Activated B cell treated with CpG ODN at 0.5 μM for 24 hours (primary cell): ENCODE data around the gene OBSL1. TPM values are rescaled to one million over a fixed set of nuclear protein-coding genes. Genes with fewer than 3 reads are reported as not detected.

Experiments used
- ATAC-seq: fragments of 200-7000 bp; cut with Tn5 transposase; one replicate; pipeline ENCODE4 v1.10.0; 2021; ENCODE audit warnings: low read depth, mild to moderate bottlenecking, moderate library complexity
- CTCF ChIA-PET: fragments of 350-600 bp; sonication (Branson Sonifier 250); formaldehyde crosslinking; loops from one replicate; lab custom pipeline; 2021; ENCODE audit warnings: antibody characterized with exemption; lab: Charles Lee
- POLR2A ChIA-PET: fragments of 350-600 bp; sonication (Branson Sonifier 250); formaldehyde crosslinking; loops from one replicate; lab custom pipeline; 2021; ENCODE audit warnings: antibody characterized with exemption; lab: Charles Lee
- DNase-seq: peaks from one replicate; pipeline ENCODE4 v3.0.0; 2022
- H3K27ac Mint-ChIP-seq: one replicate; pipeline ENCODE4 v1.8.0; 2020; ENCODE audit warnings: mixed read lengths
- H3K27me3 Mint-ChIP-seq: one replicate; pipeline ENCODE4 v1.8.0; 2021; ENCODE audit warnings: mixed read lengths
- H3K36me3 Mint-ChIP-seq: one replicate; pipeline ENCODE4 v1.8.0; 2021; ENCODE audit warnings: low read depth, mixed read lengths
- H3K4me1 Mint-ChIP-seq: one replicate; pipeline ENCODE4 v1.8.0; 2021; ENCODE audit warnings: mixed read lengths
- H3K4me3 Mint-ChIP-seq: one replicate; pipeline ENCODE4 v1.8.0; 2020; ENCODE audit warnings: mild to moderate bottlenecking, mixed read lengths
- H3K9me3 Mint-ChIP-seq: one replicate; pipeline ENCODE4 v1.8.0; 2020; ENCODE audit warnings: mixed read lengths
- intact Hi-C: fragments of 100-400 bp; cut with micrococcal nuclease; formaldehyde crosslinking; loops from one replicate; pipeline ENCODE4 v1.15.1; 2024
- total RNA-seq: library from RNA; stranded (reverse); gene quantifications from 2 replicates; pipeline ENCODE4 v1.2.3, GENCODE V29; 2022
- TF ChIP-seq, protein P1 (sequence below): fragments of 200-600 bp; IDR thresholded peaks from one replicate; pipeline ENCODE4 v1.8.0; 2022; ENCODE audit warnings: antibody characterized with exemption, mild to moderate bottlenecking

The OBSL1 gene
- total RNA-seq, 1 donor from 2014 or later = not detected

DNA sequence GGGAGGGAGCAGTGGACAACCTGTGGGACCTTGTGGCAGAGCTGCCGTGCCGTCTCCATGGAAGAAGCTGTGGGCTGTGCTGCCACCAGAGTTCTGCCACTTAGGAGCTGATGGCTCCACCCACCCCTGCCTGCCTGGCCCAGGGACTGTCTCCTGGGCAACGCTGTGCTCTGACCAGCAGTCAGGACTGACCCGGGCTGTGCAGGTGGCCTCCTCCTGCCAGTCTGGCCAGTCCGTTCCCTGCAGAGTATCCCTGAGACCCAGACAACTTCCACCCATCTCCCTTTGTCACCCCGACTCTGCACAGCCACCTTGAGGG lies 44.3 kb downstream of the OBSL1 start:
- no peak overlapping the region for H3K27ac Mint-ChIP-seq

DNA sequence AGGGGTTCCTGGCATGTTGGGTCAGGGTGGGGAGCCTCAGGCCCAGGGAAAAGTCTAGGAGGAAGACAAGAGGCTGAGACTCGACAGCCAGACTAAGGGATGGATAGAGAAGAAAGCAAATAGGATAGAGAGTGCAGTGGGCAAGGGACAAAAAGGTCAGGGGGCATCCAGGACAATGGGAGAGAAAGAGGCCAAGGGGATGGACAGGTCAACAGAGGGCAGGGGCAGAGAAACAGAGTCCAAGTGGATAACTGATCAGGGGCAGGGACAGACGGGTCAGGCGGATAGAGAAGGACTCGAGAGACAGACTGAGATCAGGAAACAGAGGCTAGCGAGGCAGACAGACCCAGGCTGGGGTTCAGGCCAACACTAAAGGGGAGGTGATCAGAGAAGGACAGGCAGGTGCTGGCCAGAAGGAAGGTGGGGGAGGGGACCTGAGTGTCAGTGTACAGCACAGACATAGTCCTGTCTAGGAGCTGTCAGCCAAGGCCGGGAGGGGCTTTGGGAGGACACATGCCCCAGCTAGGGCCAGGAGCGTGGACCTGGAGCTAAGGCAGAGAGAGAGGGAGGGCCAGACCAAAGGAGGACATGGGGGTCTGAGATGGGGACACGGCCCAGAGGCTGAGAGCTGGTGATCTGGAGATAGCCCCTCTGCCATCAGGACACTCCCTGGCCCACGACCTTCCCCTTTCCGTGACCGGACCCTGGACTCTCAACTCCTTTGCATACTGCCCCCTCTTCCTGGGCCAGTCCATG lies 44.8 kb downstream of the OBSL1 start:
- peaks cover 73% of the 10 kb centered on the region for H3K27me3 Mint-ChIP-seq
- ChIA-PET CTCF (interaction anchor here (5.9 kb wide), 1 partner anchor 124 kb away, joined by 82 read pairs; no protein-coding TSS in a partner anchor), POLR2A (no interaction called here)
- H3K36me3 Mint-ChIP-seq = no peaks in the 10 kb centered on the region
- intact Hi-C loops = no loop called here
- no peak overlapping the region for H3K27ac Mint-ChIP-seq
- no peak overlapping the region for H3K4me3 Mint-ChIP-seq
- no peaks in the 10 kb centered on the region for H3K9me3 Mint-ChIP-seq
- ATAC-seq (no peak), DNase-seq (no peak)
- peaks cover 13% of the 10 kb centered on the region for H3K4me1 Mint-ChIP-seq
- TF ChIP-seq, protein P1, sequence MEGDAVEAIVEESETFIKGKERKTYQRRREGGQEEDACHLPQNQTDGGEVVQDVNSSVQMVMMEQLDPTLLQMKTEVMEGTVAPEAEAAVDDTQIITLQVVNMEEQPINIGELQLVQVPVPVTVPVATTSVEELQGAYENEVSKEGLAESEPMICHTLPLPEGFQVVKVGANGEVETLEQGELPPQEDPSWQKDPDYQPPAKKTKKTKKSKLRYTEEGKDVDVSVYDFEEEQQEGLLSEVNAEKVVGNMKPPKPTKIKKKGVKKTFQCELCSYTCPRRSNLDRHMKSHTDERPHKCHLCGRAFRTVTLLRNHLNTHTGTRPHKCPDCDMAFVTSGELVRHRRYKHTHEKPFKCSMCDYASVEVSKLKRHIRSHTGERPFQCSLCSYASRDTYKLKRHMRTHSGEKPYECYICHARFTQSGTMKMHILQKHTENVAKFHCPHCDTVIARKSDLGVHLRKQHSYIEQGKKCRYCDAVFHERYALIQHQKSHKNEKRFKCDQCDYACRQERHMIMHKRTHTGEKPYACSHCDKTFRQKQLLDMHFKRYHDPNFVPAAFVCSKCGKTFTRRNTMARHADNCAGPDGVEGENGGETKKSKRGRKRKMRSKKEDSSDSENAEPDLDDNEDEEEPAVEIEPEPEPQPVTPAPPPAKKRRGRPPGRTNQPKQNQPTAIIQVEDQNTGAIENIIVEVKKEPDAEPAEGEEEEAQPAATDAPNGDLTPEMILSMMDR = no peak

More for the DNA sequence above, 44.3 kb downstream of the OBSL1 start:
- no peak for DNase-seq
- no peak overlapping the region for H3K4me3 Mint-ChIP-seq
- peaks cover 71% of the 10 kb centered on the region for H3K27me3 Mint-ChIP-seq
- CTCF ChIA-PET = interaction anchor here (1.7 to 5.9 kb wide), 2 partner anchors 32 to 124 kb away, joined by 10 to 82 read pairs; a partner anchor contains a TSS
- no peaks in the 10 kb centered on the region for H3K9me3 Mint-ChIP-seq
- TF ChIP-seq, protein P1 = no peak
- no peaks in the 10 kb centered on the region for H3K36me3 Mint-ChIP-seq
- no peak for ATAC-seq
- intact Hi-C loops = no loop called here
- POLR2A ChIA-PET = no interaction called here
- peaks cover 8% of the 10 kb centered on the region for H3K4me1 Mint-ChIP-seq

DNA sequence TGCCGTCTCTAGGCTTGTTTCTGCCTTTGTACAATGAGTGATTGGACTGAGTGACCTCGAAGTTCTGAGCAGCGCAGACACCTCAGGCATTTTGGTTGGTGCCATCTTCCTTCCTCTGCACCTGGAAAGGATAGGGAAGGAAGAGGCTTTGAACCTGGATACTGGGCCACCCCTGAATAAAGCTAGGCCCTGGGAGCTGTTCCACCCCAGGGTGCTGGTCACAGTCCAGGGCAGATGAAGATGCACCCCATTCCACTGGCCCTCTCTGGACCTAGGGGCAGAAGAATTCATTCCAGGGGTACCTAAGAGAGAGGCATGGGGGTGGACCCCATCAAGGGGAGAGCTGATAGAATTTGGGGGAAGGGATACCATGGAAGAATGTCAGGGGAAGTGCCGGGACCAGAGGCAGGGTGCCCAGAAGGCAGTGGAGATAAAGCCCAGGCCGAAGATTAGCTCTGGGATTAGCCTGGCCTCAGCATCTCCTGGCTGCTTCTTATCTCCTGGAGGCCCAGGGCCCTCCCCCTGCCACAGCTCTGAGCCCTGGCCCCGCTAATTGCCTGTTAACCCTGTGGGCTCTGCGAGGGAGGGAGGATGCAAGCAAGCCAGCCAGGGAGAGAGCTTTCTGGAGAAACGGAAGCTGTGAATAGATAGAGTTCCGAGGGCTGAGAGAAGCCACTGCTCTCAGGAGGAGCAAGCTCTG lies 45.7 kb downstream of the OBSL1 start:
- ChIA-PET POLR2A (no interaction called here), CTCF (interaction anchor here (1.1 kb wide), 1 partner anchor 115 kb away, joined by 3 read pairs; no protein-coding TSS in a partner anchor)
- intact Hi-C loops = no loop called here
- Mint-ChIP-seq H3K27me3 (peaks cover 73% of the 10 kb centered on the region), H3K9me3 (no peaks in the 10 kb centered on the region), H3K27ac (no peak overlapping the region), H3K4me3 (no peak overlapping the region), H3K36me3 (no peaks in the 10 kb centered on the region), H3K4me1 (peaks cover 17% of the 10 kb centered on the region)
- TF ChIP-seq, protein P1 = no peak
- ATAC-seq = no peak
- DNase-seq = no peak

DNA sequence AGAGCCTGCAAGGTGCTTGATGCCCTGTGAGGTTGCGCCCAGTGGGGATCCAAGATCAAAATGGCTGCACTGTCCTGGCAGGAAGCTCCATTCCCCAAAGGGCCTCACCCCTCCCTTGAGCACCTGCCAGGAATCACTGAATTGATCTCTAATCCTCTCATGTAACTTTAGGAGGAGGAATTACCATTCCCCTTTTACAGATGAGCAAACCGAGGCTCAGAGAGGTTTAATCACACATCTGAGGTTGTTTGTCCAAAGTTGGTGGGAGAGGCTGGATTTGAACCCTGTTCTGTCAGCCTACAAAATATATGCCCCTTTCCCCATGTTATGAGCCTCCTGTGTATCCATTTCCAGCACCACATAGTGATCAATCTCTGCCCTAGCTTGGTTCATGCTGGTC lies 46.5 kb downstream of the OBSL1 start:
- TF ChIP-seq, protein P1 = no peak

DNA sequence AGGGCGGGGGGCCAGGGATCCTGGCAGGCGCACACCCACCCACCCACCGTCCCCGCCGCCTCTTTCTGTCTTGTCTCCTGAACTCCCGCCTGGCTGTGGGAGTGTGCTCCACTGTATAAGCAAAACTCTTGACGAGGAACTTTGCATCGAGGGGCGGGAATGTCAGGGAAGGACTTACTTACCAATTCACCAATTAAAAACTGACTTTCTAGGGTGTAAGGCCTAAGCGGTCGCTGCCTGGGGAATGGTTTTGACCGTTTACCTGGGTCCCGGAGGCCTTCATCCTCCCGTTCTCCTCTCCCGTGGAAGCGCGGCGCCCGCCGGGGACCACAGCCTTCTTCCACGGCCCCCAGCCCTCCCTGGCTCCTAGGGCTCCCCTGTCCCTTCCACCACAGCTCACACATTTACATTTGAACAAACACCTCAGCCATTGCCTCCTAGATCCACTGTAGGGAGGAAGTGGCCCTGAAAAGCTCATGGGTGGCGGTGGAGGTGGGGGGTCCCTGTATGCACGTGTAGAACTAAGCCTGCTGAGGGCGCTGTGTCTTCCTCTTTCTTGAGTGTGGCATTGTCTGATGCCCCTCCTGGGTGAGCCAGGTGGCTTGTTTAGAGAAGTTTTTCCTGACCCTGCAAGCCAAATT lies 48.2 kb downstream of the OBSL1 start:
- no peaks in the 10 kb centered on the region for H3K36me3 Mint-ChIP-seq
- H3K27ac Mint-ChIP-seq = no peak overlapping the region
- ATAC-seq (no peak), DNase-seq (no peak)
- H3K9me3 Mint-ChIP-seq = no peaks in the 10 kb centered on the region
- intact Hi-C loops = no loop called here
- peaks cover 76% of the 10 kb centered on the region for H3K27me3 Mint-ChIP-seq
- H3K4me1 Mint-ChIP-seq = peaks cover 17% of the 10 kb centered on the region
- TF ChIP-seq, protein P1 = no peak
- ChIA-PET POLR2A (no interaction called here), CTCF (interaction anchor here (0.6 to 1.0 kb wide), 3 partner anchors 29 to 120 kb away, joined by 3 read pairs; no protein-coding TSS in a partner anchor)
- H3K4me3 Mint-ChIP-seq = no peak overlapping the region

More for the DNA sequence above, 46.5 kb downstream of the OBSL1 start:
- ChIA-PET POLR2A (no interaction called here), CTCF (interaction anchor here (1.1 kb wide), 1 partner anchor 114 kb away, joined by 3 read pairs; no protein-coding TSS in a partner anchor)
- Mint-ChIP-seq H3K27ac (no peak overlapping the region), H3K4me3 (no peak overlapping the region), H3K4me1 (peaks cover 17% of the 10 kb centered on the region), H3K36me3 (no peaks in the 10 kb centered on the region), H3K9me3 (no peaks in the 10 kb centered on the region), H3K27me3 (peaks cover 73% of the 10 kb centered on the region)
- intact Hi-C loops = no loop called here
- ATAC-seq = no peak
- DNase-seq = no peak
